ENCODE results near the gene KCNJ12.
"Not testable (repeated sequence)": the region's sequence is repeated elsewhere in the genome, so short reads cannot be mapped to it uniquely, and the experiment has no call there.

Gene KCNJ12

GRCh38 chr17:21388066-21388465 is 11.9 kb downstream of the KCNJ12 start:
- DNase-seq: peak; percentile 71

- no peak for DNase-seq
These were observed 12.8 kb downstream of the KCNJ12 start for GRCh38 chr17:21388944-21389343.

GRCh38 chr17:21389394-21389793 is 13.2 kb downstream of the KCNJ12 start:
- no peak for DNase-seq

GRCh38 chr17:21390294-21390693 is 14.1 kb downstream of the KCNJ12 start:
- DNase-seq: no peak

GRCh38 chr17:21392266-21392665 is 16.1 kb downstream of the KCNJ12 start:
- peak; percentile 19 for DNase-seq

GRCh38 chr17:21394265-21394664 is 18.1 kb downstream of the KCNJ12 start:
- DNase-seq: no peak

- no peak for DNase-seq
These were observed 19.6 kb downstream of the KCNJ12 start for GRCh38 chr17:21395764-21396163.

DNA sequence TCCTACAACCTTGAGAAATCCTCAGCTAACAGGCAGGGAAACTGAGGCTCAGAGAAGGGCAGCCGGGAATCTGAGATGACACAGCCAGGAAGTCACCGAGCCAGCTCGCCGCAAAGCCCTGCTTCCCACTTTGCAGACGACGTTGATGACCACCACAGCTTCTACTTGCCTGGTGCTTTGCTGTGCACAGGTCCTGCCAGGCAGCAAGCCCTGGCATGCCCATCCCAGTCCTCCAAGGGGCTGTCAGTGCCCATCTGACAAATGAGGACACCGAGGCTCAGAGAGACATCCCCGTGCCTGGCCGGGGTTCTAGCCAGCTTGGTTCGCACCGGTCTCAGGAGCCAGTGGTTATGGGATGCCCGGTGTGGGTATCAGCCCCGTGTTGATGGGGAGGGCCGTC is 20.1 kb downstream of the KCNJ12 start:
- no peak for DNase-seq

- no peak for DNase-seq
These were observed 21.4 kb downstream of the KCNJ12 start for GRCh38 chr17:21397341-21398190.

DNA sequence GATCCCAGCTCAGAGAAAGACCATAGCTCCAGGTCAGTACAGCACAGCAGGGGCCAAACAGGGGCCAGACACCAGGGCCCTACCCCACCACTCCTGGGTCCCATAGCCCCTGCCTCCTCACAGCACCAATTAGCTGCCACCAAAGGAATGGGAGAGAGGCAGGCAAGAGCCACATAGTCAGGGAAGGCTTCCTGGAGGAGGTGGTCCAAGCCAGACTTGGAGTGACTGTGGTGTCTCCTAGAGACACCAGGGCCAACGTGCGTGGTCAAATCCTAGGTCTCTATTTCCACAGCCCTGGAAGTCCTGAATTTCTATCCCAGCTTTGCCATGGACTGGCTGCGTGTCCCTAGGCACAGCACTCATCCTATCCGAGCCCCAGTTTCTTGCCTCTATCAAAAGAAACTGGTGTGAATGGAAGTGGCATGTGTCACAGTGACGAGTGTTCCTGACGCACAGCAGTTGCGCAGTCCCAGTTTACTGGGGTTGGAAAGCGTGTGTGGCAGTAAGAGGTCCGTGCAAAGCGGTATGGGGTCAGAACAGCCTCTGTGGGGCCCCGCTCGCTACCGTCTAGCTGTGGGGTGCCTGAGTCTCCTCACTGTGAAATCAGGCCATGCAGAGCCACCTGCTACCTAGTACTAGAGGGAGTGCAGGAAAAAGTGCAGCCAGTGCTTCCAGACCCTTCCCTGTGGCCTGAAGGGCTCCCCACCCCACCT is 23.5 kb downstream of the KCNJ12 start:
- no peak for DNase-seq

GRCh38 chr17:21400187-21400569 is 24.0 kb downstream of the KCNJ12 start:
- not testable (repeated sequence) for DNase-seq

DNA sequence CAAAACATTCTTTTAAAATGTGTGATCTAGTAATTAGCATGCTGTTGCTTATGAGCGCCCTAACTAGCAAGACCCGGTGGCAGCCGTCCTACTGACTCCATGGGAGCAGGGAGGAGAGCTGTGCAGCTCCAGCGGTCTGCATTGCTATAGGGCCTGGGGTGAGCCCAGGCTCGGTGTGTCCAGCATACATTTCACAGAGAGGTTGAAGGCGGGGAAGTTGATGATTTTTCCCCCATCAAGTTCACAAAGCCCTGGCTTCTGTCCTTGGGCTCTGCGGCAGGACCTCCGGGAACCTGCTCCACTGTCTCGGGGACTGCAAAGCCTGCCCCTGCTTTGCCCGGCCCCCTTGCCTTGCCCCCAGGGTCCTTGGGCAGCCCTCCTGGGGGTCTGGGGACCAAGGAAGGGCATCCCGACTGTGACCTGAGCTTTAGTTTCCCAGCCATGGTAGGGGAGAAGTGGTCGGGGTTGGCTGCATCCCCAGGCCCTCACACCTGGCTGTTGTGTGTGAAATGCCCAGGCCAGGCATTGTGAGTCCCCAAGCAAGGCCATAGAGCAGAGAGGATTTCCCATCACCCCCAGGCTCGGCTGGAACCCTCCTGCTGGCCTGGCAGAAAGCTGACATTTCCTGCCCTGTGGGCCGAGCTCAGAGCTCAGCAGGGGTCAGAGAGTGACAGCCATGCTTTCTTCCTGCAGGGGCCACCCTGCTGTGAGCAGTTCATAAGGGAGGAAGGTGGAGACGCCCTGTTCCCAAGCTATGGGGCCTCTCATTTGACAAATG is 24.8 kb downstream of the KCNJ12 start:
- no peak for DNase-seq

DNA sequence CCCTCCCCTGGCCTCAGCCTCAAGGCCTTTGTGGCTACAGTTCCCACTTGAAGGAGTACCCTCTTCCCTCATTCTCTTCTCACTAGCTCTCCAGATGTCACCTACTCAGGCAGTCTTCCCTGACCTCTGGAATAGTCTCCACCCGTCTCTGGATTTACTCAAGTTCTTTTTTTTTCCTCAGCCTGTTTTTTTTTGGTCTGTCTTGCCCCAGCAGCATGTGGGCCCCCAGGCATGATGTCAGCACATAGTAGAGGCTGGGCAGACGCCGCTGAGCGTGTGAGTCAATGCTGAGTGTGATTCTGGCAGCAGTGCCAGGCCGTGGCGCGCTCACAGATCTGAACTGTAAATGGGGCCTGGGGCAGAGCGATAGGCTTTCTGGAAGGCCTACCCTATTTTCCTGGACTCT is 26.0 kb downstream of the KCNJ12 start:
- DNase-seq: peak; percentile 21

DNA sequence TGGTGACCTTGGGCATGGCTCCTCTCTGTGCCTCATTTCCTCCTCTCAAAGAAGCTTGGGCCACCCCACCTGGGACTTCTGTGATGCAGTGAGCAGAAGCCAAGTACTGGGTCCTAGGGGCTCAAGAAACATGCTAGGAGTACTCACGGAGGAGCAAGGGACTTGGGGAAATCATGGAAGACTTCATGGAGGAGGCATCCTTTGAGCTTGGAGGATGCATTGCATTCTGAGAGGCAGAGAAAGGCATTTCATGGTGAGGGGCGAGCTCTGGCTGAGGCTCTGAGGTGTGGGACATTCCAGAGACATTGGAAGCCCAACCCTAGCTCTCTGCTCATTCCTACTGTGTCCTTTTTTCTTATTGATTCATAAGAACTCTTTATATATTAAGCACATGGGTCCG is 26.8 kb downstream of the KCNJ12 start:
- not testable (repeated sequence) for DNase-seq

- not testable (repeated sequence) for DNase-seq
These were observed 27.9 kb downstream of the KCNJ12 start for GRCh38 chr17:21404106-21404505.

- DNase-seq: not testable (repeated sequence)
These were observed 28.4 kb downstream of the KCNJ12 start for GRCh38 chr17:21404539-21404938.

DNA sequence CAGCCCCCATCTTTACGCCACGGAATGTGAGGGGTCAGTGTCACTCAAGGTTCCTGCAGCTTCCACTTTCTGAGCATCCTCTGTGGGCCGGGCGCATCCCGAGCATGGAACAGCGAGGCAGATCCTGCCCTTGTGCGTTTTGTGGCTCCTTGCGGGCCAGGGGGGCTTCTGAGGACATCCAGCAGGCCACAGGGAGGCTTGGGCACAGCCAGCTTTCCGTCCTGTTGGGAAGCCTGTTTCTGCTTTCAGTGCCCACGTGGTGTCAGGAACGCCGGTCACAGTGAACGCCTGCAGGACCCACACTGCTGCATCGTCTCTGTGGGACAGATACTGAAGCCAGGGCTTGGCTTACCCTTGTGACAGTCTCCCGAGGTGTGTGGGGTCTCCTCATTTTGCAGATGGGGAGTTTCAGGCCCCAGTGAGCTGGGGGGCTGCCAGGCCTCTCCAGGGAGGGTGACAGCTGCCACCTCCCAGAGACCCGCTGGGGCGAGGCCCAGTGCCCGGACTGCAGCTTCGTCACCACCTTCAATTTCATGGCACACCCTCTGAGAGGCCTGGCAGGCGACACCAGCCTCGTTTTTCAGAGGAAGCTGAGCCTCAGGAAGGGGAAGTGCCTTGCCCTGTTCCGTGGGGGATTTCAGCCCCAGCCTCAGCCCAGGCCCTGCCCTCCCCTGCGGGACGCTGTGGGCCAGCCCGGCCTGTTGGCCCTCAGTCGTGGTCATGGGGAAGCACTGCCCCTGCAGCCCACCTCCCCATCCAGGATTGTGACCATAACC is 29.0 kb downstream of the KCNJ12 start:
- DNase-seq: not testable (repeated sequence)

- DNase-seq: not testable (repeated sequence)
These were observed 29.8 kb downstream of the KCNJ12 start for GRCh38 chr17:21405904-21406400.

DNA sequence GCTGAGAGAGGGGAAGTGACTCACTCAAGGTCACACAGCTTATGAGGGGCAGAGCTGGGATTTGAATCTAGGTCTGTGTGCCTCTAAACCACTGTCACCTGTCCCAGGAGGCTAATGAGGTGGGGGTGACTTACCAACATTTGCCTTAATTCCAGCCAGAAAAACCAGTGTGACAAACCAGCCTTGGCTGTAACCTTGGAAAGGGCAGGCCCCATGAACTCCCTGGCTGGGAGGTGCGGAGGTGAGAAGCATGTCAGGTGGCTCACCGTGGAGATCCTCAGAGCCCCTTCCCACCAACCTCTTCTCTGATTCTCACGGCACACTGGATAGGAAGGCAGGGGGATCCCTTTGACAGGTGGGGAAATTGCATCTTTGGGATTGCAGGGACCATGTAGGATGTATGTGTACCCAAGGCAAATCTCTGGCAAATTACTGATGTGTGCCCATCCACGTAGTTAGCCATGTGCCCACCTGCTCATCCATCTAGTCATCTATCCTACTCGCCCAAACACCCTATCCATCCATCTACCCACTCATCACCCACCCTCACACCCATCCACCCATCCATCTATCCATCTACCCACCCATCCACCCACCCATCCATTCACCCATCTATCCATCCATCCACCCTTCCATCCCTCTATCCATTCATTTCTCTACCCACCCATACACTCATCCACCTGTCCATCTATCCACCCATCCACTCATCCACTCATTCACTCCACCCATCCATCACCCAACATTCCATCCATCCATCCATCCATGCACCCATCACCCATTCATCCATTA is 30.7 kb downstream of the KCNJ12 start:
- DNase-seq: not testable (repeated sequence)

- not testable (repeated sequence) for DNase-seq
These were observed 31.6 kb downstream of the KCNJ12 start for GRCh38 chr17:21407752-21408151.

DNA sequence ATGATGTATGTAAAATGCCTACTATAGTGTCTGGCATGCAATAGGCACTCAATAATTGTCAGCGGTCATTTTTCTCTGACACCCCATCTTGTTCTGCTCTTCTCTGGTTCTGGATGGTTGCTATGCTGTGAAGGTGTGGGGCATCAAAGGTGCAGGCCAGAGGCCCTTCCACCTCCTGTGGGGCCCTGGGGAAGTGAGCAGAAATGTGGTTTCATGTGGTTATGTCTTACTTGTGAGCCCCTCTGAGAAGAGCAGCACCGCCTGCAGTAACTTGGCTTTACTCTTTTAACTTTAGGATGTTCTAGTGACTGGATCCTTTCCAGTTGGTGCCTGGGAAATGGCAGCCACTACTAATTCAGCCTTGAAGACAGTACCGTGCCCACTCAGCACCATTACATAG is 32.1 kb downstream of the KCNJ12 start:
- DNase-seq: not testable (repeated sequence)

All from NCI-H2171 treated with DMSO at 0.1 percent for 48 hours (cell line).